Measurements from ENCODE around the gene OGA.

Gene OGA

GRCh38 chr10:101829561-101830315 lies 11.5 kb upstream of the OGA start:
- TF ChIP-seq CTCF (IDR thresholded peaks at IDR 0.05) = no peak
- peaks cover 36 to 41% of the 10 kb centered on the region in 2 experiments for H3K4me1 ChIP-seq (ENCODE audit: control insufficient read depth in 1 of 2, insufficient read depth in 1 of 2, low read depth in 1 of 2, low read length in 1 of 2)
- peak overlapping the region; percentile 67 for H3K27ac ChIP-seq
- peak overlapping the region; percentile 72 to 93 for H3K4me3 ChIP-seq (ENCODE audit: low read depth in 1 of 2, low read length in 1 of 2)
- H3K27me3 ChIP-seq = no peaks in the 10 kb centered on the region
- H3K36me3 ChIP-seq = no peaks in the 10 kb centered on the region
- no peaks in the 10 kb centered on the region for H3K9me3 ChIP-seq

- no peaks in the 10 kb centered on the region for H3K9me3 ChIP-seq
- no peaks in the 10 kb centered on the region for H3K27me3 ChIP-seq
- no peak for TF ChIP-seq CTCF (IDR thresholded peaks at IDR 0.05)
- no peaks in the 10 kb centered on the region for H3K36me3 ChIP-seq
- peak overlapping the region; percentile 67 for H3K27ac ChIP-seq
- peak overlapping the region; percentile 37 to 93 for H3K4me3 ChIP-seq (ENCODE audit: low read depth in 1 of 2, low read length in 1 of 2)
- peaks cover 28 to 33% of the 10 kb centered on the region in 2 experiments for H3K4me1 ChIP-seq (ENCODE audit: control insufficient read depth in 1 of 2, insufficient read depth in 1 of 2, low read depth in 1 of 2, low read length in 1 of 2)
Measured at GRCh38 chr10:101828766-101829551, 10.7 kb upstream of the OGA start.

- no peaks in the 10 kb centered on the region for H3K27me3 ChIP-seq
- H3K36me3 ChIP-seq = no peaks in the 10 kb centered on the region
- no peaks in the 10 kb centered on the region for H3K9me3 ChIP-seq
- TF ChIP-seq CTCF (IDR thresholded peaks at IDR 0.05) = no peak
- H3K4me1 ChIP-seq (ENCODE audit: control insufficient read depth in 1 of 2, insufficient read depth in 1 of 2, low read depth in 1 of 2, low read length in 1 of 2) = peaks cover 26 to 31% of the 10 kb centered on the region in 2 experiments
- no peak overlapping the region for H3K4me3 ChIP-seq (ENCODE audit: low read depth in 1 of 2, low read length in 1 of 2)
- H3K27ac ChIP-seq = no peak overlapping the region
Measured at GRCh38 chr10:101827919-101828600, 9.8 kb upstream of the OGA start.

GRCh38 chr10:101826852-101827434 lies 8.7 kb upstream of the OGA start:
- Histone ChIP-seq H3K9me3 (no peaks in the 10 kb centered on the region), H3K36me3 (no peaks in the 10 kb centered on the region), H3K4me1 (ENCODE audit: control insufficient read depth in 1 of 2, insufficient read depth in 1 of 2, low read depth in 1 of 2, low read length in 1 of 2) (peaks cover 26 to 31% of the 10 kb centered on the region in 2 experiments), H3K4me3 (ENCODE audit: low read depth in 1 of 2, low read length in 1 of 2) (no peak overlapping the region), H3K27ac (no peak overlapping the region), H3K27me3 (no peaks in the 10 kb centered on the region)
- no peak for TF ChIP-seq CTCF (IDR thresholded peaks at IDR 0.05)

- no peak overlapping the region for H3K4me3 ChIP-seq (ENCODE audit: low read depth in 1 of 2, low read length in 1 of 2)
- H3K27ac ChIP-seq = no peak overlapping the region
- peaks cover 8 to 14% of the 10 kb centered on the region in 2 experiments for H3K4me1 ChIP-seq (ENCODE audit: control insufficient read depth in 1 of 2, insufficient read depth in 1 of 2, low read depth in 1 of 2, low read length in 1 of 2)
- H3K36me3 ChIP-seq = no peaks in the 10 kb centered on the region
- no peaks in the 10 kb centered on the region for H3K27me3 ChIP-seq
- TF ChIP-seq CTCF (IDR thresholded peaks at IDR 0.05) = no peak
- H3K9me3 ChIP-seq = no peaks in the 10 kb centered on the region
Measured at GRCh38 chr10:101824736-101825135, 6.5 kb upstream of the OGA start.

Data from neutrophil (primary cell).